ENCODE measurements around the gene DNAI2. TPM values are rescaled to one million over a fixed set of nuclear protein-coding genes. Genes with fewer than 3 reads are reported as not detected.

DNAI2 gene
- total RNA-seq, 1 experiment from 2014 or later = 0.26 TPM

DNA sequence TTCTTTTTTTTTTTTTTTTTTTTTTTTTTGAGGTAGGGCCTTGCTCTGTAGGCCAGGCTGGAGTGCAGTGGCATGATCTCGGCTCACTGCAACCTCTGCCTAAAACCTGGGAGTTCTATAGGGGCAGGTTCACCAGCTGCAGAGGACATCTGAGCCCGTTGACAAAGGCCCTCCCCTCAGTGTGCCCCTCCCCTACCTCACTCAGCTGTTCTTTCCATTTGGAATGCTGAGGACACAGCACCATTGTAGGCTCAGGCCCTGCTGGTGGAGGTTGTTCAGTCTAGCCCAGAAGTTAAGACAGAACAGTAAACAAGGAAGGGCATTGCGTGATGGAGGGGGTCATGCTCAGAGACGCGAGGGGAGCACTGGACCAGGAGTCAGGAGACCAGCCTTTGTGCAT is 30.1 kb downstream of the DNAI2 start:
- H3K36me3 Mint-ChIP-seq = no peaks in the 10 kb centered on the region
- no peaks in the 10 kb centered on the region for H3K9me3 Mint-ChIP-seq
- CTCF ChIA-PET = interaction anchor here (0.5 to 3.8 kb wide), 8 partner anchors 19 to 229 kb away, joined by 3 to 37 read pairs (median 8); partner anchors contain the start of gene BTBD17
- H3K4me1 Mint-ChIP-seq = no peaks in the 10 kb centered on the region
- ATAC-seq (no peak), DNase-seq (ENCODE audit: low spot score) (no peak)
- H3K27ac Mint-ChIP-seq = no peak overlapping the region
- TF ChIP-seq ATF1 (CRISPR knock-in tag; IDR thresholded peaks at IDR 0.05) = no peak
- TF ChIP-seq, protein P1, sequence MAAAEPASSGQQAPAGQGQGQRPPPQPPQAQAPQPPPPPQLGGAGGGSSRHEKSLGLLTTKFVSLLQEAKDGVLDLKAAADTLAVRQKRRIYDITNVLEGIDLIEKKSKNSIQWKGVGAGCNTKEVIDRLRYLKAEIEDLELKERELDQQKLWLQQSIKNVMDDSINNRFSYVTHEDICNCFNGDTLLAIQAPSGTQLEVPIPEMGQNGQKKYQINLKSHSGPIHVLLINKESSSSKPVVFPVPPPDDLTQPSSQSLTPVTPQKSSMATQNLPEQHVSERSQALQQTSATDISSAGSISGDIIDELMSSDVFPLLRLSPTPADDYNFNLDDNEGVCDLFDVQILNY (CRISPR knock-in tag; IDR thresholded peaks at IDR 0.05) = no peak
- no peak for TF ChIP-seq ZNF263 (CRISPR knock-in tag; IDR thresholded peaks at IDR 0.05; ENCODE audit: low read depth)
- no peak for TF ChIP-seq OVOL2 (CRISPR knock-in tag; IDR thresholded peaks at IDR 0.05; ENCODE audit: borderline replicate concordance)
- no peak for TF ChIP-seq NR3C1 (CRISPR knock-in tag; conservative IDR thresholded peaks at IDR 0.05; ENCODE audit: low read depth)
- no peak for TF ChIP-seq HMGA2 (CRISPR knock-in tag; IDR thresholded peaks at IDR 0.05)
- no peak for TF ChIP-seq ZNF219 (CRISPR knock-in tag; IDR thresholded peaks at IDR 0.05; ENCODE audit: borderline replicate concordance)
- TF ChIP-seq, protein P2, sequence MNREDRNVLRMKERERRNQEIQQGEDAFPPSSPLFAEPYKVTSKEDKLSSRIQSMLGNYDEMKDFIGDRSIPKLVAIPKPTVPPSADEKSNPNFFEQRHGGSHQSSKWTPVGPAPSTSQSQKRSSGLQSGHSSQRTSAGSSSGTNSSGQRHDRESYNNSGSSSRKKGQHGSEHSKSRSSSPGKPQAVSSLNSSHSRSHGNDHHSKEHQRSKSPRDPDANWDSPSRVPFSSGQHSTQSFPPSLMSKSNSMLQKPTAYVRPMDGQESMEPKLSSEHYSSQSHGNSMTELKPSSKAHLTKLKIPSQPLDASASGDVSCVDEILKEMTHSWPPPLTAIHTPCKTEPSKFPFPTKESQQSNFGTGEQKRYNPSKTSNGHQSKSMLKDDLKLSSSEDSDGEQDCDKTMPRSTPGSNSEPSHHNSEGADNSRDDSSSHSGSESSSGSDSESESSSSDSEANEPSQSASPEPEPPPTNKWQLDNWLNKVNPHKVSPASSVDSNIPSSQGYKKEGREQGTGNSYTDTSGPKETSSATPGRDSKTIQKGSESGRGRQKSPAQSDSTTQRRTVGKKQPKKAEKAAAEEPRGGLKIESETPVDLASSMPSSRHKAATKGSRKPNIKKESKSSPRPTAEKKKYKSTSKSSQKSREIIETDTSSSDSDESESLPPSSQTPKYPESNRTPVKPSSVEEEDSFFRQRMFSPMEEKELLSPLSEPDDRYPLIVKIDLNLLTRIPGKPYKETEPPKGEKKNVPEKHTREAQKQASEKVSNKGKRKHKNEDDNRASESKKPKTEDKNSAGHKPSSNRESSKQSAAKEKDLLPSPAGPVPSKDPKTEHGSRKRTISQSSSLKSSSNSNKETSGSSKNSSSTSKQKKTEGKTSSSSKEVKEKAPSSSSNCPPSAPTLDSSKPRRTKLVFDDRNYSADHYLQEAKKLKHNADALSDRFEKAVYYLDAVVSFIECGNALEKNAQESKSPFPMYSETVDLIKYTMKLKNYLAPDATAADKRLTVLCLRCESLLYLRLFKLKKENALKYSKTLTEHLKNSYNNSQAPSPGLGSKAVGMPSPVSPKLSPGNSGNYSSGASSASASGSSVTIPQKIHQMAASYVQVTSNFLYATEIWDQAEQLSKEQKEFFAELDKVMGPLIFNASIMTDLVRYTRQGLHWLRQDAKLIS (CRISPR knock-in tag; IDR thresholded peaks at IDR 0.05; ENCODE audit: borderline replicate concordance) = no peak
- TF ChIP-seq SMAD3 (CRISPR knock-in tag; IDR thresholded peaks at IDR 0.05; ENCODE audit: borderline replicate concordance) = no peak
- POLR2A ChIA-PET = interaction anchor here (0.7 kb wide), 1 partner anchor 242 kb away, joined by 4 read pairs; the partner anchor contains the start of gene CD300C
- H3K27me3 Mint-ChIP-seq (ENCODE audit: low read depth) = peaks cover 2% of the 10 kb centered on the region; the same call in 1 of the 2 replicates
- H3K4me3 Mint-ChIP-seq = no peak overlapping the region

GRCh38 chr17:74305865-74306654 is 32.0 kb downstream of the DNAI2 start:
- H3K36me3 Mint-ChIP-seq = no peaks in the 10 kb centered on the region
- ATAC-seq (no peak), DNase-seq (ENCODE audit: low spot score) (no peak)
- CTCF ChIA-PET = interaction anchor here (0.6 to 3.8 kb wide), 16 partner anchors 10 to 351 kb away, joined by 3 to 37 read pairs (median 4); partner anchors contain the start of gene BTBD17
- H3K9me3 Mint-ChIP-seq = no peaks in the 10 kb centered on the region
- H3K27me3 Mint-ChIP-seq (ENCODE audit: low read depth) = no peaks in the 10 kb centered on the region
- no peak overlapping the region for H3K27ac Mint-ChIP-seq
- H3K4me1 Mint-ChIP-seq = no peaks in the 10 kb centered on the region
- POLR2A ChIA-PET = interaction anchor here (1.0 kb wide), 1 partner anchor 14 kb away, joined by 3 read pairs; no protein-coding TSS in a partner anchor
- H3K4me3 Mint-ChIP-seq = no peak overlapping the region
- no peak for TF ChIP-seq GRHL2 (CRISPR knock-in tag; IDR thresholded peaks at IDR 0.05; ENCODE audit: insufficient replicate concordance, severe bottlenecking)
- TF ChIP-seq ETV6 (CRISPR knock-in tag; IDR thresholded peaks at IDR 0.05) = no peak
- no peak for TF ChIP-seq SMAD4 (CRISPR knock-in tag; IDR thresholded peaks at IDR 0.05)
- TF ChIP-seq, protein P3, sequence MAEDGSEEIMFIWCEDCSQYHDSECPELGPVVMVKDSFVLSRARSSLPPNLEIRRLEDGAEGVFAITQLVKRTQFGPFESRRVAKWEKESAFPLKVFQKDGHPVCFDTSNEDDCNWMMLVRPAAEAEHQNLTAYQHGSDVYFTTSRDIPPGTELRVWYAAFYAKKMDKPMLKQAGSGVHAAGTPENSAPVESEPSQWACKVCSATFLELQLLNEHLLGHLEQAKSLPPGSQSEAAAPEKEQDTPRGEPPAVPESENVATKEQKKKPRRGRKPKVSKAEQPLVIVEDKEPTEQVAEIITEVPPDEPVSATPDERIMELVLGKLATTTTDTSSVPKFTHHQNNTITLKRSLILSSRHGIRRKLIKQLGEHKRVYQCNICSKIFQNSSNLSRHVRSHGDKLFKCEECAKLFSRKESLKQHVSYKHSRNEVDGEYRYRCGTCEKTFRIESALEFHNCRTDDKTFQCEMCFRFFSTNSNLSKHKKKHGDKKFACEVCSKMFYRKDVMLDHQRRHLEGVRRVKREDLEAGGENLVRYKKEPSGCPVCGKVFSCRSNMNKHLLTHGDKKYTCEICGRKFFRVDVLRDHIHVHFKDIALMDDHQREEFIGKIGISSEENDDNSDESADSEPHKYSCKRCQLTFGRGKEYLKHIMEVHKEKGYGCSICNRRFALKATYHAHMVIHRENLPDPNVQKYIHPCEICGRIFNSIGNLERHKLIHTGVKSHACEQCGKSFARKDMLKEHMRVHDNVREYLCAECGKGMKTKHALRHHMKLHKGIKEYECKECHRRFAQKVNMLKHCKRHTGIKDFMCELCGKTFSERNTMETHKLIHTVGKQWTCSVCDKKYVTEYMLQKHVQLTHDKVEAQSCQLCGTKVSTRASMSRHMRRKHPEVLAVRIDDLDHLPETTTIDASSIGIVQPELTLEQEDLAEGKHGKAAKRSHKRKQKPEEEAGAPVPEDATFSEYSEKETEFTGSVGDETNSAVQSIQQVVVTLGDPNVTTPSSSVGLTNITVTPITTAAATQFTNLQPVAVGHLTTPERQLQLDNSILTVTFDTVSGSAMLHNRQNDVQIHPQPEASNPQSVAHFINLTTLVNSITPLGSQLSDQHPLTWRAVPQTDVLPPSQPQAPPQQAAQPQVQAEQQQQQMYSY (CRISPR knock-in tag; IDR thresholded peaks at IDR 0.05) = no peak
- no peak for TF ChIP-seq KAT7 (CRISPR knock-in tag; IDR thresholded peaks at IDR 0.05; ENCODE audit: borderline replicate concordance)
- no peak for TF ChIP-seq NR1H2 (CRISPR knock-in tag; IDR thresholded peaks at IDR 0.05)
- no peak for TF ChIP-seq ZNF416 (CRISPR knock-in tag; IDR thresholded peaks at IDR 0.05)
- no peak for TF ChIP-seq USF2 (CRISPR knock-in tag; IDR thresholded peaks at IDR 0.05)
- TF ChIP-seq, protein P4, sequence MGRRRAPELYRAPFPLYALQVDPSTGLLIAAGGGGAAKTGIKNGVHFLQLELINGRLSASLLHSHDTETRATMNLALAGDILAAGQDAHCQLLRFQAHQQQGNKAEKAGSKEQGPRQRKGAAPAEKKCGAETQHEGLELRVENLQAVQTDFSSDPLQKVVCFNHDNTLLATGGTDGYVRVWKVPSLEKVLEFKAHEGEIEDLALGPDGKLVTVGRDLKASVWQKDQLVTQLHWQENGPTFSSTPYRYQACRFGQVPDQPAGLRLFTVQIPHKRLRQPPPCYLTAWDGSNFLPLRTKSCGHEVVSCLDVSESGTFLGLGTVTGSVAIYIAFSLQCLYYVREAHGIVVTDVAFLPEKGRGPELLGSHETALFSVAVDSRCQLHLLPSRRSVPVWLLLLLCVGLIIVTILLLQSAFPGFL (CRISPR knock-in tag; IDR thresholded peaks at IDR 0.05; ENCODE audit: borderline replicate concordance) = no peak
- TF ChIP-seq GTF2I (CRISPR knock-in tag; conservative IDR thresholded peaks at IDR 0.05) = no peak
- no peak for TF ChIP-seq ZNF317 (CRISPR knock-in tag; IDR thresholded peaks at IDR 0.05; ENCODE audit: borderline replicate concordance, low read depth)
- TF ChIP-seq FOXP4 (CRISPR knock-in tag; IDR thresholded peaks at IDR 0.05) = no peak

All from WTC11 (cell line).